ENCODE data around the gene NPPC.

The NPPC gene

DNA sequence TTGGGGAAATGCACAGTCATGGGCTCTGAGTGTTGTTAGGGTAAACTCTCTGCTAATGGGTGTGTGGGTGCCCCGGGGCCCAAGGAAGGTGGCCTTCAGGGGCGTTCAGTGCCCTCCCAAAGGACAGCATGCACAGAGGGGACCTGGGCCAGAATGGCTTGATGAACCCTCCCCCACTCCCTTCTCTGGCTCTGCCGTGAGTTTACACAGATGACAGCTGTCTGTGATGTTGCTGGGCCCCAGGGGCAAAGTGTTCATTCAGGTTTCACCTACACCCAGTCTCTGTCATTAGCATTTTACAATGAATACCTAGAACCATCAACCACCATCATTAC lies 3.2 kb downstream of the NPPC start (continued):
- TF ChIP-seq ZNF677 (tag by site-specific recombination; IDR thresholded peaks at IDR 0.05) (no peak), ZNF350 (tag by site-specific recombination; IDR thresholded peaks at IDR 0.05) (no peak), ZBTB21 (tag by site-specific recombination; IDR thresholded peaks at IDR 0.05) (no peak), ZNF473 (tag by site-specific recombination; IDR thresholded peaks at IDR 0.05) (no peak), PRDM6 (tag by site-specific recombination; IDR thresholded peaks at IDR 0.05) (no peak), IKZF3 (tag by site-specific recombination; IDR thresholded peaks at IDR 0.05) (no peak), ZNF521 (tag by site-specific recombination; IDR thresholded peaks at IDR 0.05) (no peak)
- TF ChIP-seq, protein P1, sequence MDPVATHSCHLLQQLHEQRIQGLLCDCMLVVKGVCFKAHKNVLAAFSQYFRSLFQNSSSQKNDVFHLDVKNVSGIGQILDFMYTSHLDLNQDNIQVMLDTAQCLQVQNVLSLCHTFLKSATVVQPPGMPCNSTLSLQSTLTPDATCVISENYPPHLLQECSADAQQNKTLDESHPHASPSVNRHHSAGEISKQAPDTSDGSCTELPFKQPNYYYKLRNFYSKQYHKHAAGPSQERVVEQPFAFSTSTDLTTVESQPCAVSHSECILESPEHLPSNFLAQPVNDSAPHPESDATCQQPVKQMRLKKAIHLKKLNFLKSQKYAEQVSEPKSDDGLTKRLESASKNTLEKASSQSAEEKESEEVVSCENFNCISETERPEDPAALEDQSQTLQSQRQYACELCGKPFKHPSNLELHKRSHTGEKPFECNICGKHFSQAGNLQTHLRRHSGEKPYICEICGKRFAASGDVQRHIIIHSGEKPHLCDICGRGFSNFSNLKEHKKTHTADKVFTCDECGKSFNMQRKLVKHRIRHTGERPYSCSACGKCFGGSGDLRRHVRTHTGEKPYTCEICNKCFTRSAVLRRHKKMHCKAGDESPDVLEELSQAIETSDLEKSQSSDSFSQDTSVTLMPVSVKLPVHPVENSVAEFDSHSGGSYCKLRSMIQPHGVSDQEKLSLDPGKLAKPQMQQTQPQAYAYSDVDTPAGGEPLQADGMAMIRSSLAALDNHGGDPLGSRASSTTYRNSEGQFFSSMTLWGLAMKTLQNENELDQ (tag by site-specific recombination; IDR thresholded peaks at IDR 0.05; ENCODE audit: low read depth): no peak

DNA sequence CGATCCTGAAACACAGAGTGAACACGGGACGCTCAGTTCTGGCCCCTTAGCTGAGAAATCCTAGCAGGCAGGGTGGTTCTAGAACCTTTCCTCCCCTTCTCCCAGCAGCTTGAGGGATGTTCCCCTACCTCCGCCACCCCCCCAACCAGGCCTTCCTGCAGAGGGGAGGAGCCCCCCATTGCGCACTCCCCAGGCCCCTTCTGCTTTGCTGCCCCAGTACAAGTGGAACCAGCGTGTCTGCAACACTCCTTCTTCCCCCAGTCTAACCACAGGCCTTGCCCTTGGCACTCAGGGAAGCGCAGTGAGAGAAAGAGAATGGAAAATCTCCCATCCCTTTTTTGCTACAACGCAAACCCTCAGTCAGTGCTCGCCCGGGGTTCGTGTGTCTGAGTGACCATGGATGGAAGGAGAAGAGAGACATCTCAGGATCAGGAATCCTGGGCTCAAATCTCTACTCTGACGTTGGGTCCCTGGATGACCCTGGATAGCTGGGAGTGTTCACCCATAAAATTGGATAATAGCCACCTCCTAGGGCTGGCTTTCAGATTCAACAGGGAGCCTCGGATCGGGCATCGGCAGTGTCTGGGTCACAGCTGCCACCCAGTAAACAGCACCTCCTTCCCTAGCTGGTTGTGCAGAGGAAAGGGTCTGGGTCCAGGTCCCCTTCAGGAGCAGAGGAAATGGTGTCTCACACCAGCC lies 3.7 kb downstream of the NPPC start:
- POLR2A ChIA-PET: no interaction called here
- H3K4me3 ChIP-seq (ENCODE audit: low read depth, low read length): no peak overlapping the region
- no peak overlapping the region for H3K27ac ChIP-seq (ENCODE audit: extremely low read depth, low read depth, low read length)
- H3K4me1 ChIP-seq (ENCODE audit: control insufficient read depth, insufficient read depth, low read length): no peaks in the 10 kb centered on the region
- no peaks in the 10 kb centered on the region for H3K9me3 ChIP-seq (ENCODE audit: control insufficient read depth, insufficient read depth, low read depth, low read length)
- CTCF ChIA-PET: interaction anchor here (0.6 to 2.4 kb wide), 12 partner anchors 8 to 517 kb away, joined by 3 to 11 read pairs (median 5); no protein-coding TSS in a partner anchor
- peaks cover 0 to 22% of the 10 kb centered on the region in 2 experiments; a peak in 2 of 3 replicates for H3K36me3 ChIP-seq (ENCODE audit: control insufficient read depth in 2 of 2, insufficient read depth in 1 of 2, low read length in 2 of 2)
- TF ChIP-seq ZNF140 (tag by site-specific recombination; IDR thresholded peaks at IDR 0.05) (no peak), ZNF544 (tag by site-specific recombination; IDR thresholded peaks at IDR 0.05) (no peak), ZNF148 (tag by site-specific recombination; IDR thresholded peaks at IDR 0.05; ENCODE audit: borderline replicate concordance) (no peak), ZNF701 (tag by site-specific recombination; IDR thresholded peaks at IDR 0.05) (no peak), ZNF530 (tag by site-specific recombination; IDR thresholded peaks at IDR 0.05; ENCODE audit: low read depth) (no peak), ZNF777 (tag by site-specific recombination; IDR thresholded peaks at IDR 0.05; ENCODE audit: borderline replicate concordance) (no peak), ZNF658 (tag by site-specific recombination; IDR thresholded peaks at IDR 0.05) (no peak), ZNF274 (IDR thresholded peaks at IDR 0.05; ENCODE audit: low read length) (no peak), ZNF274 (tag by site-specific recombination; IDR thresholded peaks at IDR 0.05; ENCODE audit: borderline replicate concordance) (no peak), HOXC10 (CRISPR knock-in tag; IDR thresholded peaks at IDR 0.05) (no peak), SCRT2 (tag by site-specific recombination; IDR thresholded peaks at IDR 0.05) (no peak), RBAK (tag by site-specific recombination; IDR thresholded peaks at IDR 0.05) (no peak), OSR2 (tag by site-specific recombination; IDR thresholded peaks at IDR 0.05) (no peak), ZNF768 (tag by site-specific recombination; IDR thresholded peaks at IDR 0.05) (no peak)
- TF ChIP-seq, protein P2, sequence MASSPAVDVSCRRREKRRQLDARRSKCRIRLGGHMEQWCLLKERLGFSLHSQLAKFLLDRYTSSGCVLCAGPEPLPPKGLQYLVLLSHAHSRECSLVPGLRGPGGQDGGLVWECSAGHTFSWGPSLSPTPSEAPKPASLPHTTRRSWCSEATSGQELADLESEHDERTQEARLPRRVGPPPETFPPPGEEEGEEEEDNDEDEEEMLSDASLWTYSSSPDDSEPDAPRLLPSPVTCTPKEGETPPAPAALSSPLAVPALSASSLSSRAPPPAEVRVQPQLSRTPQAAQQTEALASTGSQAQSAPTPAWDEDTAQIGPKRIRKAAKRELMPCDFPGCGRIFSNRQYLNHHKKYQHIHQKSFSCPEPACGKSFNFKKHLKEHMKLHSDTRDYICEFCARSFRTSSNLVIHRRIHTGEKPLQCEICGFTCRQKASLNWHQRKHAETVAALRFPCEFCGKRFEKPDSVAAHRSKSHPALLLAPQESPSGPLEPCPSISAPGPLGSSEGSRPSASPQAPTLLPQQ (tag by site-specific recombination; IDR thresholded peaks at IDR 0.05): no peak

All from HEK293 (cell line).